MG63 (cell line): Measurements from ENCODE around the gene DNAJC12. TPM values are rescaled to one million over a fixed set of nuclear protein-coding genes. Genes with fewer than 3 reads are reported as not detected.

Experiments
- total RNA-seq: library from RNA; depleted of rRNA; stranded (reverse); fragments of >200 nt; shearing (Covaris generic); gene quantifications from 2 replicates; pipeline ENCODE4 v1.2.3, GENCODE V29; 2014; ENCODE audit warnings: low replicate concordance; rRNA removed

The DNAJC12 gene
- total RNA-seq, 1 experiment from 2014 or later: 0.69 TPM

Other genes starting within 250 kb of the DNAJC12 start
- 1.1 TPM in 1 of 2 replicates, not detected in the other for gene CTNNA3, start 142.0 kb downstream of the DNAJC12 start, total RNA-seq
- gene SIRT1, start 46.5 kb upstream of the DNAJC12 start, total RNA-seq: 26.2 and 27.3 TPM in 2 replicates
- gene HERC4, start 237.1 kb upstream of the DNAJC12 start, total RNA-seq: 129 and 171 TPM in 2 replicates